ENCODE data around the gene GFPT2. TPM values are rescaled to one million over a fixed set of nuclear protein-coding genes. Genes with fewer than 3 reads are reported as not detected.

Gene GFPT2
- total RNA-seq, result 1 to 10 TPM in 1 of 2 donors, under 1 TPM in 1; 0.62 to 3.2 TPM

- no peak for TF ChIP-seq CTCF (IDR thresholded peaks at IDR 0.05)
- peak; percentile 72 for DNase-seq
- H3K27me3 ChIP-seq, result peaks cover 35% of the 10 kb centered on the region
- H3K27ac ChIP-seq, result no peak within 1 kb of the TSS
- H3K9me3 ChIP-seq, result no peaks in the 10 kb centered on the region
- H3K9ac ChIP-seq (ENCODE audit: low read depth in 2 of 2, low read length in 2 of 2), result peak within 1 kb of the TSS in 1 of 2 donors; percentile 63
- peaks cover 15% of the 10 kb centered on the region for H3K4me1 ChIP-seq
- no peaks in the 10 kb centered on the region for H3K36me3 ChIP-seq
- intact Hi-C loops (cut with DNase I), result no loop called here
- peak within 1 kb of the TSS; percentile 67 for H3K4me3 ChIP-seq
These were observed at the start of gene GFPT2 for GRCh38 chr5:180353048-180353979. Gene GFPT2, minus strand, starts transcription at chr5:180353336. Its CDS starts 119 bp downstream, at chr5:180353217.

DNA sequence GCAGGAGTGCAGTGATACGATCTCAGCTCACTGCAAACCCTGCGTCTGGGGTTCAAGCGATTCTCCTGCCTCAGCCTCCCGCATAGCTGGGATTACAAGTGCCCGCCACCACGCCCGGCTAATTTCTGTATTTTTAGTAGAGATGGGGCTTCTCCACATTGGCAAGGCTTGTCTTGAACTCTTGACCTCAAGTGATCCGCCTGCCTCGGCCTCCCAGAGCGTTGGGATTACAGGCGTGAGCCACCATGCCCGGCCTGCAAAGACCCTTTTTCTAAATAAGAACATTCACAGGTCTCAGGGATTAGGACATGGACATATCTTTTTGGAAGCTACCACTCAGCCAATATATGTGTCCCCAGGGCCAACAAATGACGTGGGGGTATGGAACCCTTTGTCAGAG is 49.6 kb upstream of the GFPT2 start:
- Histone ChIP-seq H3K4me1 (no peaks in the 10 kb centered on the region), H3K9me3 (no peaks in the 10 kb centered on the region), H3K27ac (no peak overlapping the region), H3K36me3 (no peaks in the 10 kb centered on the region), H3K9ac (ENCODE audit: low read depth in 2 of 2, low read length in 2 of 2) (no peak overlapping the region), H3K27me3 (no peaks in the 10 kb centered on the region), H3K4me3 (no peak overlapping the region)
- intact Hi-C loops (cut with DNase I), result no loop called here
- no peak for DNase-seq
- TF ChIP-seq CTCF (IDR thresholded peaks at IDR 0.05), result no peak

GRCh38 chr5:180401229-180401907 is 48.2 kb upstream of the GFPT2 start:
- Histone ChIP-seq H3K27me3 (no peaks in the 10 kb centered on the region), H3K36me3 (no peaks in the 10 kb centered on the region), H3K4me3 (no peak overlapping the region), H3K27ac (no peak overlapping the region), H3K9ac (ENCODE audit: low read depth in 2 of 2, low read length in 2 of 2) (no peak overlapping the region), H3K9me3 (no peaks in the 10 kb centered on the region), H3K4me1 (no peaks in the 10 kb centered on the region)
- no peak for TF ChIP-seq CTCF (IDR thresholded peaks at IDR 0.05)
- DNase-seq, result no peak
- intact Hi-C loops (cut with DNase I), result no loop called here

GRCh38 chr5:180400416-180400815 is 47.3 kb upstream of the GFPT2 start:
- no peaks in the 10 kb centered on the region for H3K36me3 ChIP-seq
- no peaks in the 10 kb centered on the region for H3K9me3 ChIP-seq
- H3K27ac ChIP-seq, result no peak overlapping the region
- no peak for TF ChIP-seq CTCF (IDR thresholded peaks at IDR 0.05)
- H3K9ac ChIP-seq (ENCODE audit: low read depth in 2 of 2, low read length in 2 of 2), result no peak overlapping the region
- H3K4me3 ChIP-seq, result no peak overlapping the region
- intact Hi-C loops (cut with DNase I), result no loop called here
- no peaks in the 10 kb centered on the region for H3K4me1 ChIP-seq
- no peak for DNase-seq
- H3K27me3 ChIP-seq, result no peaks in the 10 kb centered on the region

DNA sequence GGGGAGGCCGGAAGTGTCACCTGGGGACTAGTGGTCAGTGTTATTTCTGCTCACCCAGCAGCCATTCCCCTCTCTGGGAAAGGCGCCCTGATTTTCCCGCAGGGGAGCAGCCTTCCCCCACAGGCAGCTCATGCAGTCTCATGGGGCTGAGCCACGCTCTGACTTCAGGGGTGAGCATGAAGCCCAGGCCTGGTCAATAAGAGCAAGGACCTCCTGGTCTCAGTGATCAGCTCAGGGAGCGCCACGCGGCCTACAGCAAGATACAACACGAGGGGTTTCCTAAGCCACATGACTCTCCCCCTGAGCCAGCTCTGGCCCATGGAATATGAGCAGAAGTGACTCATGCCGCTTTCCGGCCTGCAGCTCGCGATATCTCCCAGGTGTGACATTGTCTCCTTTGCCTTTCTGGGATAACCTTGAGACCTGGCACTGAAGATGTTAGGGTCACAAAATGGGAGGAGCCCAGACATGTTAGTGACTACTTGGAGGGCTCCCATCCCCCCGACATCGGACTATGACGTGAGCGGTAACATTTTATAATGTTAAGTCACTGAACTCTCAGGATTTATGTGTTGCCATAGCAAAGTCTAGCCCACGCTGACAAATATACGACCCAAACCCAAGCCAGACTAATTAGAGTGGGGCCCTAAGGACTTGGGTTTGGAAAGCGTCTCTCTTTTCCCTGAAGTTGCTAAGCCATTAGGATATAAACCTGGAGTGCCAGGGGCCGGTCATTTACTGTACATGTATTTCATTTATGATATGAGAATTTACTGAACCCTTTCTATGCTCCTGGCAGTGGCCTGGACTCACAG is 46.5 kb upstream of the GFPT2 start:
- DNase-seq, result no peak
- no peaks in the 10 kb centered on the region for H3K36me3 ChIP-seq
- H3K27me3 ChIP-seq, result no peaks in the 10 kb centered on the region
- no peak overlapping the region for H3K4me3 ChIP-seq
- no peak overlapping the region for H3K9ac ChIP-seq (ENCODE audit: low read depth in 2 of 2, low read length in 2 of 2)
- no peak for TF ChIP-seq CTCF (IDR thresholded peaks at IDR 0.05)
- no peaks in the 10 kb centered on the region for H3K9me3 ChIP-seq
- no peak overlapping the region for H3K27ac ChIP-seq
- intact Hi-C loops (cut with DNase I), result no loop called here
- H3K4me1 ChIP-seq, result no peaks in the 10 kb centered on the region

Measured in colonic mucosa (tissue), 4 donors.